GM10266 (cell line): ENCODE data around the gene TLR6.
A peak's percentile ranks its signal among the peaks of the same experiment; 100 is the strongest.

Experiments used
- DNase-seq: peaks from one replicate; pipeline ENCODE4 v3.0.0; 2012; ENCODE audit errors: extremely low spot score
- CTCF ChIP-seq: IDR thresholded peaks from 2 replicates; pipeline ENCODE4 v1.5.1; 2012; ENCODE audit warnings: mild to moderate bottlenecking, low read depth; ENCODE audit not compliant: control insufficient read depth, insufficient read depth; ENCODE audit errors: missing control alignments

Gene TLR6

GRCh38 chr4:38898245-38898644 is 41.6 kb upstream of the TLR6 start:
- DNase-seq = no peak
- no peak for TF ChIP-seq CTCF

- no peak for TF ChIP-seq CTCF
- no peak for DNase-seq
These were observed 40.3 kb upstream of the TLR6 start for GRCh38 chr4:38896940-38897339.

- no peak for DNase-seq
- no peak for TF ChIP-seq CTCF
These were observed 37.8 kb upstream of the TLR6 start for GRCh38 chr4:38894322-38894982.

GRCh38 chr4:38891051-38891983 is 34.7 kb upstream of the TLR6 start:
- TF ChIP-seq CTCF = no peak
- no peak for DNase-seq

GRCh38 chr4:38889143-38889542 is 32.5 kb upstream of the TLR6 start:
- no peak for TF ChIP-seq CTCF
- peak; percentile 70 for DNase-seq

- DNase-seq = no peak
- no peak for TF ChIP-seq CTCF
These were observed 27.6 kb upstream of the TLR6 start for GRCh38 chr4:38884254-38884653.

GRCh38 chr4:38876636-38877035 is 20.0 kb upstream of the TLR6 start:
- TF ChIP-seq CTCF = no peak
- no peak for DNase-seq
